ENCODE data around the gene SVIP. TPM values are rescaled to one million over a fixed set of nuclear protein-coding genes. Genes with fewer than 3 reads are reported as not detected.

SVIP gene
- total and polyA plus RNA-seq, 4 donors = 2.7 to 7.2 (median 4.8) TPM

- H3K9me3 ChIP-seq (ENCODE audit: control insufficient read depth in 4 of 4, low read length in 3 of 4) = no peaks in the 10 kb centered on the region
- TF ChIP-seq ZBTB33 (IDR thresholded peaks at IDR 0.05) (no peak), MAX (IDR thresholded peaks at IDR 0.05) (no peak), NR2F2 (IDR thresholded peaks at IDR 0.05) (no peak), CTCF (IDR thresholded peaks at IDR 0.05; ENCODE audit: low read depth, low read length, missing input control) (no peak), HNF4G (IDR thresholded peaks at IDR 0.05) (no peak), YY1 (IDR thresholded peaks at IDR 0.05) (no peak), ATF3 (IDR thresholded peaks at IDR 0.05) (no peak), RAD21 (IDR thresholded peaks at IDR 0.05) (no peak), JUND (IDR thresholded peaks at IDR 0.05) (no peak)
- H3K27ac ChIP-seq (ENCODE audit: low read depth in 1 of 2, low read length in 2 of 2) = no peak overlapping the region
- 82% methylated on average over 1 of the region's 1 CpG for WGBS
- no peak for DNase-seq (ENCODE audit: low spot score)
- H3K36me3 ChIP-seq (ENCODE audit: control insufficient read depth in 4 of 4, insufficient read depth in 3 of 4, low read depth in 1 of 4, low read length in 3 of 4) = no peaks in the 10 kb centered on the region
- H3K9ac ChIP-seq (ENCODE audit: low read depth in 1 of 2, low read length in 2 of 2) = no peak overlapping the region
- no peaks in the 10 kb centered on the region for H3K4me1 ChIP-seq (ENCODE audit: control insufficient read depth in 4 of 4, insufficient read depth in 4 of 4, low read length in 3 of 4)
- no peaks in the 10 kb centered on the region for H3K27me3 ChIP-seq (ENCODE audit: control insufficient read depth in 4 of 4, insufficient read depth in 4 of 4, low read length in 3 of 4)
- no peak overlapping the region for H3K4me3 ChIP-seq (ENCODE audit: low read depth in 1 of 3, low read length in 3 of 3)
Measured at GRCh38 chr11:22795914-22796313, 33.7 kb downstream of the SVIP start.

- H3K27me3 ChIP-seq (ENCODE audit: control insufficient read depth in 4 of 4, insufficient read depth in 4 of 4, low read length in 3 of 4) = no peaks in the 10 kb centered on the region
- WGBS = 43% methylated on average over 3 of the region's 3 CpGs
- no peaks in the 10 kb centered on the region for H3K4me1 ChIP-seq (ENCODE audit: control insufficient read depth in 4 of 4, insufficient read depth in 4 of 4, low read length in 3 of 4)
- peaks cover 0 to 3% (median 0%) of the 10 kb centered on the region in 4 donors for H3K36me3 ChIP-seq (ENCODE audit: control insufficient read depth in 4 of 4, insufficient read depth in 3 of 4, low read depth in 1 of 4, low read length in 3 of 4)
- H3K27ac ChIP-seq (ENCODE audit: low read depth in 1 of 2, low read length in 2 of 2) = no peak overlapping the region
- no peak for DNase-seq (ENCODE audit: low spot score)
- H3K4me3 ChIP-seq (ENCODE audit: low read depth in 1 of 3, low read length in 3 of 3) = no peak overlapping the region
- TF ChIP-seq FOXA2 (IDR thresholded peaks at IDR 0.05) (no peak), RAD21 (IDR thresholded peaks at IDR 0.05) (no peak), GABPA (IDR thresholded peaks at IDR 0.05 in 1 of 2, conservative IDR thresholded peaks at IDR 0.05 in 1 of 2) (no peak), FOXA1 (IDR thresholded peaks at IDR 0.05) (no peak), ZBTB33 (IDR thresholded peaks at IDR 0.05) (no peak), JUND (IDR thresholded peaks at IDR 0.05) (no peak), HNF4A (conservative IDR thresholded peaks at IDR 0.05) (no peak), CTCF (IDR thresholded peaks at IDR 0.05; ENCODE audit: low read depth, low read length, missing input control) (no peak), SP1 (IDR thresholded peaks at IDR 0.05) (no peak), REST (IDR thresholded peaks at IDR 0.05) (no peak), HNF4G (IDR thresholded peaks at IDR 0.05) (no peak)
- no peaks in the 10 kb centered on the region for H3K9me3 ChIP-seq (ENCODE audit: control insufficient read depth in 4 of 4, low read length in 3 of 4)
- no peak overlapping the region for H3K9ac ChIP-seq (ENCODE audit: low read depth in 1 of 2, low read length in 2 of 2)
Measured at GRCh38 chr11:22792497-22792896, 37.1 kb downstream of the SVIP start.
